WERI-Rb-1 (cell line): ENCODE measurements around the gene FKBP15.

ENCODE experiments used
- DNase-seq: peaks from one replicate; pipeline ENCODE4 v3.0.0-alpha.2; 2020
- H3K27ac ChIP-seq: fragments of 250-450 bp; sonication (Bioruptor Pico); 2 replicates; pipeline ENCODE4 v1.5.1; 2020; ENCODE audit warnings: mild to moderate bottlenecking, moderate library complexity
- H3K27me3 ChIP-seq: fragments of 250-450 bp; sonication (Bioruptor Pico); 2 replicates; pipeline ENCODE4 v1.5.1; 2021; ENCODE audit warnings: mild to moderate bottlenecking, low read depth, moderate library complexity; ENCODE audit not compliant: insufficient read depth, severe bottlenecking
- H3K36me3 ChIP-seq: fragments of 250-450 bp; sonication (Bioruptor Pico); 2 replicates; pipeline ENCODE4 v1.5.1; 2020; ENCODE audit warnings: mild to moderate bottlenecking, moderate library complexity
- H3K4me3 ChIP-seq: 2 replicates; pipeline ENCODE4 v1.5.1; 2011; ENCODE audit warnings: low read depth, mild to moderate bottlenecking, control low read depth, low read length
- H3K9me3 ChIP-seq: fragments of 250-450 bp; sonication (Bioruptor Pico); 2 replicates; pipeline ENCODE4 v1.5.1; 2021; ENCODE audit warnings: mild to moderate bottlenecking, moderate library complexity; ENCODE audit not compliant: severe bottlenecking
- CTCF ChIP-seq: IDR thresholded peaks from 2 replicates; pipeline ENCODE4 v1.5.1; 2011; ENCODE audit warnings: low read depth, mild to moderate bottlenecking, control low read depth, inconsistent platforms, low read length

FKBP15 gene

GRCh38 chr9:113210815-113211214 is 10.3 kb downstream of the FKBP15 start:
- Histone ChIP-seq H3K36me3 (peaks cover 29% of the 10 kb centered on the region), H3K4me3 (no peak overlapping the region), H3K27me3 (no peaks in the 10 kb centered on the region), H3K9me3 (no peaks in the 10 kb centered on the region), H3K27ac (no peak overlapping the region)
- no peak for TF ChIP-seq CTCF
- DNase-seq, result no peak

GRCh38 chr9:113205861-113206260 is 15.2 kb downstream of the FKBP15 start:
- no peaks in the 10 kb centered on the region for H3K9me3 ChIP-seq
- H3K4me3 ChIP-seq, result no peak overlapping the region
- peaks cover 48% of the 10 kb centered on the region for H3K36me3 ChIP-seq
- H3K27ac ChIP-seq, result no peak overlapping the region
- no peak for DNase-seq
- H3K27me3 ChIP-seq, result no peaks in the 10 kb centered on the region
- no peak for TF ChIP-seq CTCF

- Histone ChIP-seq H3K27ac (no peak overlapping the region), H3K36me3 (peaks cover 43% of the 10 kb centered on the region), H3K4me3 (no peak overlapping the region), H3K27me3 (no peaks in the 10 kb centered on the region), H3K9me3 (no peaks in the 10 kb centered on the region)
- no peak for TF ChIP-seq CTCF
- DNase-seq, result no peak
Observed at GRCh38 chr9:113205432-113205831, 15.6 kb downstream of the FKBP15 start.

GRCh38 chr9:113199683-113200329 is 21.3 kb downstream of the FKBP15 start:
- H3K27ac ChIP-seq, result no peak overlapping the region
- no peak for DNase-seq
- H3K4me3 ChIP-seq, result no peak overlapping the region
- no peak for TF ChIP-seq CTCF
- H3K27me3 ChIP-seq, result no peaks in the 10 kb centered on the region
- H3K36me3 ChIP-seq, result peaks cover 43% of the 10 kb centered on the region
- H3K9me3 ChIP-seq, result no peaks in the 10 kb centered on the region

- TF ChIP-seq CTCF, result no peak
- Histone ChIP-seq H3K4me3 (no peak overlapping the region), H3K27ac (peak overlapping the region; percentile 1), H3K27me3 (no peaks in the 10 kb centered on the region), H3K9me3 (no peaks in the 10 kb centered on the region), H3K36me3 (peaks cover 26% of the 10 kb centered on the region)
- peak; percentile 20 for DNase-seq
Observed at GRCh38 chr9:113192455-113192854, 28.6 kb downstream of the FKBP15 start.
